ENCODE data around the gene WIPF3.

The WIPF3 gene

GRCh38 chr7:29875741-29876140 lies 69.4 kb downstream of the WIPF3 start:
- Histone ChIP-seq H3K36me3 (replicated peaks in 1 of 2; ENCODE audit: control insufficient read depth in 2 of 2, insufficient read depth in 2 of 2, low read length in 2 of 2) (peaks cover 0 to under 1% of the 10 kb centered on the region in 2 donors), H2BK5ac (ENCODE audit: low read length) (no peak overlapping the region), H3K4me3 (ENCODE audit: low read length in 2 of 2) (no peak overlapping the region), H2AFZ (ENCODE audit: low read length) (no peak overlapping the region), H3K4me1 (ENCODE audit: control insufficient read depth in 2 of 2, insufficient read depth in 1 of 2, low read depth in 1 of 2, low read length in 2 of 2) (no peaks in the 10 kb centered on the region), H4K91ac (ENCODE audit: low read depth, low read length, poor library complexity) (no peak overlapping the region), H3K9me3 (replicated peaks in 1 of 2; ENCODE audit: control insufficient read depth in 2 of 2, insufficient read depth in 1 of 2, low read depth in 1 of 2, low read length in 2 of 2) (no peaks in the 10 kb centered on the region), H4K8ac (ENCODE audit: low read depth, low read length) (no peak overlapping the region), H3K23ac (ENCODE audit: low read depth, low read length, poor library complexity) (no peak overlapping the region), H3K4ac (ENCODE audit: low read length) (no peak overlapping the region), H3K14ac (ENCODE audit: low read length) (peak overlapping the region; percentile 79), H3K4me2 (ENCODE audit: insufficient read depth, low read length, poor library complexity, severe bottlenecking) (no peak overlapping the region), H2BK120ac (ENCODE audit: low read depth, low read length) (no peak overlapping the region), H3K9ac (ENCODE audit: low read depth, low read length, poor library complexity) (no peak overlapping the region), H3K18ac (ENCODE audit: low read length) (no peak overlapping the region), H3K27me3 (ENCODE audit: control insufficient read depth in 3 of 3, insufficient read depth in 3 of 3, low read depth in 1 of 3, low read length in 3 of 3) (peaks cover 0 to 14% (median 0%) of the 10 kb centered on the region in 3 experiments), H2BK12ac (ENCODE audit: low read length) (no peak overlapping the region), H2BK15ac (ENCODE audit: low read length) (no peak overlapping the region), H3K27ac (replicated peaks; ENCODE audit: low read length) (no peak overlapping the region), H2AK5ac (ENCODE audit: low read depth, low read length) (no peak overlapping the region), H3K79me1 (ENCODE audit: low read depth, low read length) (no peaks in the 10 kb centered on the region)
- no CpG with 5 or more reads among the region's 13 CpGs for WGBS, 2 donors (ENCODE audit: extremely low coverage in 2 of 2, insufficient read length in 2 of 2, insufficient replicate concordance in 1 of 2)
- DNase-seq (ENCODE audit: low spot score): no peak

- Histone ChIP-seq H2AFZ (ENCODE audit: low read length) (no peak overlapping the region), H3K79me1 (ENCODE audit: low read depth, low read length) (no peaks in the 10 kb centered on the region), H4K91ac (ENCODE audit: low read depth, low read length, poor library complexity) (no peak overlapping the region), H3K4me3 (ENCODE audit: low read length in 2 of 2) (no peak overlapping the region), H2AK5ac (ENCODE audit: low read depth, low read length) (no peak overlapping the region), H3K9ac (ENCODE audit: low read depth, low read length, poor library complexity) (no peak overlapping the region), H3K27me3 (ENCODE audit: control insufficient read depth in 3 of 3, insufficient read depth in 3 of 3, low read depth in 1 of 3, low read length in 3 of 3) (peaks cover 0 to 17% (median 0%) of the 10 kb centered on the region in 3 experiments), H2BK5ac (ENCODE audit: low read length) (no peak overlapping the region), H2BK15ac (ENCODE audit: low read length) (no peak overlapping the region), H3K4me1 (ENCODE audit: control insufficient read depth in 2 of 2, insufficient read depth in 1 of 2, low read depth in 1 of 2, low read length in 2 of 2) (peaks cover 0 to 2% of the 10 kb centered on the region in 2 donors), H3K4ac (ENCODE audit: low read length) (no peak overlapping the region), H2BK120ac (ENCODE audit: low read depth, low read length) (no peak overlapping the region), H2BK12ac (ENCODE audit: low read length) (no peak overlapping the region), H3K27ac (replicated peaks; ENCODE audit: low read length) (no peak overlapping the region), H3K36me3 (replicated peaks in 1 of 2; ENCODE audit: control insufficient read depth in 2 of 2, insufficient read depth in 2 of 2, low read length in 2 of 2) (peaks cover 0 to 2% of the 10 kb centered on the region in 2 donors), H4K8ac (ENCODE audit: low read depth, low read length) (no peak overlapping the region), H3K23ac (ENCODE audit: low read depth, low read length, poor library complexity) (no peak overlapping the region), H3K18ac (ENCODE audit: low read length) (no peak overlapping the region), H3K9me3 (replicated peaks in 1 of 2; ENCODE audit: control insufficient read depth in 2 of 2, insufficient read depth in 1 of 2, low read depth in 1 of 2, low read length in 2 of 2) (no peaks in the 10 kb centered on the region), H3K4me2 (ENCODE audit: insufficient read depth, low read length, poor library complexity, severe bottlenecking) (no peak overlapping the region), H3K14ac (ENCODE audit: low read length) (no peak overlapping the region)
- no peak for DNase-seq (ENCODE audit: low spot score)
- no CpG with 5 or more reads among the region's 3 CpGs for WGBS, 2 donors (ENCODE audit: extremely low coverage in 2 of 2, insufficient read length in 2 of 2, insufficient replicate concordance in 1 of 2)
Measured at GRCh38 chr7:29877196-29877595, 70.9 kb downstream of the WIPF3 start.

DNA sequence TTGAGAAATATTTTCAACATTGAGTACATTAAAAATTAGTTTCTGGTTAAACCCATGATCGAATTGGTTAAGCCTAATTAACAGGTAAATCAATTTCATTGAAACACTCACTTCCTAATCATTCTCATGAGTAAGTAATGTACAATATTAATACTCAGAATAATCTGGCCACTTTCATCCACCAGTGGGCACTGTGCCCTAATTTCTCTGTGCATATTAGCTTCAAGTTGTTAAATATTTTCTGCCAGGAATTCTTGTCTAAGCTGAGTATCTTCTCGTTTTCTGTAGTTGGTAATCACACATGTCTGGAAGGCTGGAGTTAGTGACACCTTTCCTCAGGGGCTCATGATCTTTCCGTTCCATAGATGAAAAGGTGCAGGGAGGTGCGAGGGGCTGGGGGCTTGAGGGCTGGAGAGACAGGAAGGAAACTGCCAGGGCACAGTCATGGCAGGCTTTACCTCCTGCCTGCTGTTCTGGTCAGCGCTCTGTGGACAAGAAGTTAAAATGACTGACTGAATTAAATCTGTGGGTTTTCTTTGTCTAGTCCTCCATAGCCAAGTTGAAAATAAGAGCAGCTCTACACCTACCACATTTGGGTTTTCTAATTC lies 71.9 kb downstream of the WIPF3 start:
- H2BK15ac ChIP-seq (ENCODE audit: low read length): no peak overlapping the region
- no peak overlapping the region for H3K4me3 ChIP-seq (ENCODE audit: low read length in 2 of 2)
- no peak for DNase-seq (ENCODE audit: low spot score)
- no peak overlapping the region for H3K4me2 ChIP-seq (ENCODE audit: insufficient read depth, low read length, poor library complexity, severe bottlenecking)
- WGBS, 2 donors (ENCODE audit: extremely low coverage in 2 of 2, insufficient read length in 2 of 2, insufficient replicate concordance in 1 of 2): no CpG with 5 or more reads among the region's 5 CpGs
- no peak overlapping the region for H3K14ac ChIP-seq (ENCODE audit: low read length)
- peaks cover 0 to 23% (median 0%) of the 10 kb centered on the region in 3 experiments for H3K27me3 ChIP-seq (ENCODE audit: control insufficient read depth in 3 of 3, insufficient read depth in 3 of 3, low read depth in 1 of 3, low read length in 3 of 3)
- no peak overlapping the region for H3K18ac ChIP-seq (ENCODE audit: low read length)
- H3K79me1 ChIP-seq (ENCODE audit: low read depth, low read length): no peaks in the 10 kb centered on the region
- H3K36me3 ChIP-seq (replicated peaks in 1 of 2; ENCODE audit: control insufficient read depth in 2 of 2, insufficient read depth in 2 of 2, low read length in 2 of 2): peaks cover 0 to 2% of the 10 kb centered on the region in 2 donors
- H3K23ac ChIP-seq (ENCODE audit: low read depth, low read length, poor library complexity): no peak overlapping the region
- H3K4me1 ChIP-seq (ENCODE audit: control insufficient read depth in 2 of 2, insufficient read depth in 1 of 2, low read depth in 1 of 2, low read length in 2 of 2): peaks cover 0 to 2% of the 10 kb centered on the region in 2 donors
- no peak overlapping the region for H4K8ac ChIP-seq (ENCODE audit: low read depth, low read length)
- no peak overlapping the region for H2BK5ac ChIP-seq (ENCODE audit: low read length)
- no peak overlapping the region for H3K9ac ChIP-seq (ENCODE audit: low read depth, low read length, poor library complexity)
- H2AK5ac ChIP-seq (ENCODE audit: low read depth, low read length): no peak overlapping the region
- H2AFZ ChIP-seq (ENCODE audit: low read length): no peak overlapping the region
- no peaks in the 10 kb centered on the region for H3K9me3 ChIP-seq (replicated peaks in 1 of 2; ENCODE audit: control insufficient read depth in 2 of 2, insufficient read depth in 1 of 2, low read depth in 1 of 2, low read length in 2 of 2)
- H2BK12ac ChIP-seq (ENCODE audit: low read length): no peak overlapping the region
- no peak overlapping the region for H3K27ac ChIP-seq (replicated peaks; ENCODE audit: low read length)
- H3K4ac ChIP-seq (ENCODE audit: low read length): no peak overlapping the region
- H4K91ac ChIP-seq (ENCODE audit: low read depth, low read length, poor library complexity): no peak overlapping the region
- H2BK120ac ChIP-seq (ENCODE audit: low read depth, low read length): no peak overlapping the region

- H2BK12ac ChIP-seq (ENCODE audit: low read length): no peak overlapping the region
- no peak overlapping the region for H3K14ac ChIP-seq (ENCODE audit: low read length)
- H2AK5ac ChIP-seq (ENCODE audit: low read depth, low read length): no peak overlapping the region
- H3K4me1 ChIP-seq (ENCODE audit: control insufficient read depth in 2 of 2, insufficient read depth in 1 of 2, low read depth in 1 of 2, low read length in 2 of 2): peaks cover 0 to 9% of the 10 kb centered on the region in 2 donors
- H3K79me1 ChIP-seq (ENCODE audit: low read depth, low read length): no peaks in the 10 kb centered on the region
- no CpG with 5 or more reads among the region's 2 CpGs for WGBS, 2 donors (ENCODE audit: extremely low coverage in 2 of 2, insufficient read length in 2 of 2, insufficient replicate concordance in 1 of 2)
- H4K8ac ChIP-seq (ENCODE audit: low read depth, low read length): no peak overlapping the region
- H3K9me3 ChIP-seq (replicated peaks in 1 of 2; ENCODE audit: control insufficient read depth in 2 of 2, insufficient read depth in 1 of 2, low read depth in 1 of 2, low read length in 2 of 2): no peaks in the 10 kb centered on the region
- H3K4ac ChIP-seq (ENCODE audit: low read length): no peak overlapping the region
- H3K18ac ChIP-seq (ENCODE audit: low read length): no peak overlapping the region
- no peak overlapping the region for H3K27ac ChIP-seq (replicated peaks; ENCODE audit: low read length)
- no peak for DNase-seq (ENCODE audit: low spot score)
- H3K27me3 ChIP-seq (ENCODE audit: control insufficient read depth in 3 of 3, insufficient read depth in 3 of 3, low read depth in 1 of 3, low read length in 3 of 3): peaks cover 0 to 32% (median 0%) of the 10 kb centered on the region in 3 experiments
- H3K4me2 ChIP-seq (ENCODE audit: insufficient read depth, low read length, poor library complexity, severe bottlenecking): no peak overlapping the region
- H2BK15ac ChIP-seq (ENCODE audit: low read length): no peak overlapping the region
- no peak overlapping the region for H4K91ac ChIP-seq (ENCODE audit: low read depth, low read length, poor library complexity)
- H3K9ac ChIP-seq (ENCODE audit: low read depth, low read length, poor library complexity): no peak overlapping the region
- no peak overlapping the region for H2AFZ ChIP-seq (ENCODE audit: low read length)
- H2BK120ac ChIP-seq (ENCODE audit: low read depth, low read length): no peak overlapping the region
- peaks cover 0 to 2% of the 10 kb centered on the region in 2 donors for H3K36me3 ChIP-seq (replicated peaks in 1 of 2; ENCODE audit: control insufficient read depth in 2 of 2, insufficient read depth in 2 of 2, low read length in 2 of 2)
- no peak overlapping the region for H3K4me3 ChIP-seq (ENCODE audit: low read length in 2 of 2)
- no peak overlapping the region for H2BK5ac ChIP-seq (ENCODE audit: low read length)
- no peak overlapping the region for H3K23ac ChIP-seq (ENCODE audit: low read depth, low read length, poor library complexity)
Measured at GRCh38 chr7:29879609-29880008, 73.3 kb downstream of the WIPF3 start.
